GM12873 (cell line): ENCODE data around the gene SKAP1.

ENCODE experiments used
- TF ChIP-seq, protein P1 (sequence below): IDR thresholded peaks from 2 replicates; pipeline ENCODE4 v1.5.1; 2012; ENCODE audit warnings: low read depth, mild to moderate bottlenecking, moderate library complexity, low read length, control low read depth; ENCODE audit not compliant: insufficient read depth; ENCODE audit errors: missing control alignments

The SKAP1 gene

DNA sequence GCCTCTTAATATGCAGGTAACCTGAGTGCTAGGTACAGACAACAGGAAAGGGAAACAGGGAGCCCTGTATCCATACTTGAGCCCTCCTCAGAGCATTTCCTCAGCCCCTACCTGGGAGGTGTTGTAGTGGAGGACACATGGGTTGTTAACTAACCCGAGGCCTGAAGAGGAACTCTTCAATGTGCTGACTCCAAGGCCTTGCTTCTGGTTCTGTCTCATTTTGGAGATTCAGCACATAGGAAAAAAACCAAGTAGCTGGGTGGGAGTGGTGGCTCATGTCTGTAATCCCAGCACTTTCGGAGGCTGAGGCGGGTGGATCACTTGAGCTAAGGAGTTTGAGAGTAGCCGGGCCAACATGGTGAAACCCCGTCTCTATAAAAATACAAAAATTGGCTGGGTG is 297.6 kb downstream of the SKAP1 start:
- TF ChIP-seq, protein P1, sequence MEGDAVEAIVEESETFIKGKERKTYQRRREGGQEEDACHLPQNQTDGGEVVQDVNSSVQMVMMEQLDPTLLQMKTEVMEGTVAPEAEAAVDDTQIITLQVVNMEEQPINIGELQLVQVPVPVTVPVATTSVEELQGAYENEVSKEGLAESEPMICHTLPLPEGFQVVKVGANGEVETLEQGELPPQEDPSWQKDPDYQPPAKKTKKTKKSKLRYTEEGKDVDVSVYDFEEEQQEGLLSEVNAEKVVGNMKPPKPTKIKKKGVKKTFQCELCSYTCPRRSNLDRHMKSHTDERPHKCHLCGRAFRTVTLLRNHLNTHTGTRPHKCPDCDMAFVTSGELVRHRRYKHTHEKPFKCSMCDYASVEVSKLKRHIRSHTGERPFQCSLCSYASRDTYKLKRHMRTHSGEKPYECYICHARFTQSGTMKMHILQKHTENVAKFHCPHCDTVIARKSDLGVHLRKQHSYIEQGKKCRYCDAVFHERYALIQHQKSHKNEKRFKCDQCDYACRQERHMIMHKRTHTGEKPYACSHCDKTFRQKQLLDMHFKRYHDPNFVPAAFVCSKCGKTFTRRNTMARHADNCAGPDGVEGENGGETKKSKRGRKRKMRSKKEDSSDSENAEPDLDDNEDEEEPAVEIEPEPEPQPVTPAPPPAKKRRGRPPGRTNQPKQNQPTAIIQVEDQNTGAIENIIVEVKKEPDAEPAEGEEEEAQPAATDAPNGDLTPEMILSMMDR = no peak

DNA sequence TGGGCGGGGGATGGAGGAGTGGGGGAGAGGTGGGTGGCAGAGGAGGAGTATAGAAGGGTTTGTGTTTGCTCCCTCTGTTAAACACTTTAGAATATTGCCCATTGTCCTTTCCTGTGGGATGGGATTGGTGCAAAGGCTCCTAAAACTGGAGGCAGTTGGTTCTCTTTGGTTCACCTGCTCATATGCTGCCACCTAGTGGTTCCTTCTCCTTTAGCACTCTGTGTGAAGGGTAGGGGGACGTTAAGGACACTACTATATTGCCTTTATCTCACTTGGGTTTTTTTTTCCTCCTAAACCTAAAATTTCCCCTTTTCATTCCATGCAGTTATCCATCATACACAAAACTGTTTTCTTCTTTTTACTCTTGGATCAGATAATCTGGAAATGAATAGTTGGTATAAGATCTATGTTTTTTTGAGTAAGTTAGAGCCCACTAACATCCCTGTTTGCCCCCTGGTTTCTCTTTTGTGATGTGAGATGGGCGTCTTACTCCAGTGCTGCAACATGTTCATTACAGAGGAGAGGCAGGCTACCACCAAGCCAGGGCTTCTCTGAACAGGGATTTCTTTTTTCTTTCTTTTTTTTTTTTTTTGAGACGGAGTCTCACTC is 298.7 kb downstream of the SKAP1 start:
- TF ChIP-seq, protein P1 = peak; percentile 87

DNA sequence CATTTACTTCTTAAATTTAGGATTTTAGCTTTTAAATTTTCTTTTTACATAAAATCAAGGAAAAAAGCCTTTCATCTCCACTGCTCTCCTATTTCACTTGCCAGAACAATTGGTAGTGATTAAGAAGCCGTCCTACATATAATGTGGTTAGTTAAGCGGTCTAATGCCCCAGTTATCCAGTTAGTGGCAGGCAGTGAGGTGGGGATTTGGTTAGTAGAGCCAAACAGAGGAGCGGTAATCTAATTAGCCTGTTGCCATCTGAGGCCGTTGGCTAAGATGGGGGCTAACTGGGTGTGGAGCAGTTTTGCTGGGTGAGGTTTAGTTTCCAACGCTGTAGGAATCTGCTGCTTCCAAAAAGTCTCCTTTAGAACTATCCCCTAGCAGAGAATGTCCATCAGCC is 300.0 kb downstream of the SKAP1 start:
- TF ChIP-seq, protein P1 = no peak

DNA sequence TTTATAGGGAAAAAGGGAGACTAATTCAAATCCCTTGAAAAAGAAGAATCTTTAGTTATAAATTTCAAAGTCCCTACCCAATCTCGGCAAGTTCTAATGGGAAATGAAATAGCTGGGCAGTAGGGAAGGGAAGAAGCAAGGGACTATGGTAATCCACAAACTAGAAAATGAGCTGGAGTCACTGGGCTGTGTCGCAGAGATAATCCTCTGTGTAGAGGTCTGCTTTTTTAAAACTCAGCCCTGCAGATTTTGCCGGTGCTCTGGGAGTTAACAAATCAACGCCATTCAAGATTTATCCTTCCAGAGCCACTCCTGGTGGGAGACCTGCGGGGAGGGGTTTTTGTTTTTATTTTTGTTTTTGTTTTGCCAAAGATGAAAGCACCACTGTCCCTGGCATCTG is 301.6 kb downstream of the SKAP1 start:
- TF ChIP-seq, protein P1 = no peak

DNA sequence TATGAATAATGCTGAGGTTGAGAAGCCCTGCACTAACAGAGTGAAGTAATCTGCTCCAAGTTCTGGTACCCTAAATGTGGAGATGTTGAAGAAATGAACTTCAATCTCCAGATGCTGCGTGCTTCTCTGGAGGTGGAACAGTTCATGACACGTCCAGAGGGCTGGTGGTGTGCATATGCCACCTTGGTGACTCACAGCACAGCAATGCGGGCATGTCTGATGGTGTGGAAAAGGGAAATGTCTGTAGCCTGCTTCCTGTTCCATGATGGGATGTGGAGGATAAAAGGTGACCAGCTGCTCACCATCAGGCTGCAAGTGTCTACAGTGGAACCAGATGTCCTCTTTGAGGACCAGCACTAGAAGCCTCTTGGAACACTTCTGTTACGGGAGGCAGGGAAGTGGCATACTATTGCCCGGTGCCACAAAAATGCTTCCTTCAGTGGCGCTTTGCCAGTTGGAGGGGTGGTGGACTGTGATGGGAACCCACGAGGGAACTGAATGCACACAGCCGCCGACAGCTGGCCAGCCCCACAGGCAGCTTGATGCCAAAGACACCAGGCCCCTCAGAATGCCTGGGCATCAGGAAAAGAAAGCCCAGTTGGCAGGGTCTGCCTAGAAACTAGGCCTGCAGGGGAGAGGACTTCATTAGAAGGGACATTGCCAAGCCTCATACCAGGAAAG is 302.5 kb downstream of the SKAP1 start:
- TF ChIP-seq, protein P1 = no peak

- TF ChIP-seq, protein P1 = no peak
These were observed 303.5 kb downstream of the SKAP1 start for GRCh38 chr17:48126532-48126850.

GRCh38 chr17:48125829-48126531 is 304.0 kb downstream of the SKAP1 start:
- TF ChIP-seq, protein P1 = no peak
